Prostate gland (tissue), 2 donors: ENCODE results near the gene PDSS2.

Source experiments
- POLR2A ChIP-seq: fragments of 450-650 bp; IDR thresholded peaks from one replicate; pipeline ENCODE4 v1.6.1; 2016; ENCODE audit warnings: antibody characterized with exemption, mild to moderate bottlenecking
- TF ChIP-seq, protein P1 (sequence below), 4 experiments: fragments of 200-600 bp in 2 of 4; fragments of 450-650 bp in 2 of 4; sonication (generic) in 2 of 4; IDR thresholded peaks; 1 replicate in 3 of 4; 2 replicates in 1 of 4; pipeline ENCODE4 v1.5.1; 2016 to 2019; ENCODE audit warnings: antibody characterized with exemption in 4 of 4, mild to moderate bottlenecking in 2 of 4, moderate library complexity in 2 of 4

DNA sequence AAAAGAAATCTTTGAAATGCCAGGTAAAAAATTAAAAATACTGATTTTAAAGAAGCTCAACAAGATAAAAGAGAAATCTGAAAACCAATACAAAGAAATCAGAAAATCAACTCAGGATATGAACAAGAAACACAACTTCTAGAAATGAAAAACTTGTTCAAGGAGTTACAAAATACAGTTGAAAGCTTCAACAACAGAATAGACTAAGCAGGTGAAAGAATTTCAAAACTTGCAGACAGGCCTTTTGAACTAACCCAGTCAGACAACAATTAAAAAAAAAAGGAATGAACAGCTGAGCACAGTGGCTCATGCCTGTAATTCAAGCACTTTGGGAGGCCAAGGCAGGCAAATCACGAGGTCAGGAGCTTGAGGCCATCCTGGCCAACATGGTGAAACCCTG is 57.8 kb downstream of the PDSS2 start:
- TF ChIP-seq, protein P1, sequence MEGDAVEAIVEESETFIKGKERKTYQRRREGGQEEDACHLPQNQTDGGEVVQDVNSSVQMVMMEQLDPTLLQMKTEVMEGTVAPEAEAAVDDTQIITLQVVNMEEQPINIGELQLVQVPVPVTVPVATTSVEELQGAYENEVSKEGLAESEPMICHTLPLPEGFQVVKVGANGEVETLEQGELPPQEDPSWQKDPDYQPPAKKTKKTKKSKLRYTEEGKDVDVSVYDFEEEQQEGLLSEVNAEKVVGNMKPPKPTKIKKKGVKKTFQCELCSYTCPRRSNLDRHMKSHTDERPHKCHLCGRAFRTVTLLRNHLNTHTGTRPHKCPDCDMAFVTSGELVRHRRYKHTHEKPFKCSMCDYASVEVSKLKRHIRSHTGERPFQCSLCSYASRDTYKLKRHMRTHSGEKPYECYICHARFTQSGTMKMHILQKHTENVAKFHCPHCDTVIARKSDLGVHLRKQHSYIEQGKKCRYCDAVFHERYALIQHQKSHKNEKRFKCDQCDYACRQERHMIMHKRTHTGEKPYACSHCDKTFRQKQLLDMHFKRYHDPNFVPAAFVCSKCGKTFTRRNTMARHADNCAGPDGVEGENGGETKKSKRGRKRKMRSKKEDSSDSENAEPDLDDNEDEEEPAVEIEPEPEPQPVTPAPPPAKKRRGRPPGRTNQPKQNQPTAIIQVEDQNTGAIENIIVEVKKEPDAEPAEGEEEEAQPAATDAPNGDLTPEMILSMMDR (IDR thresholded peaks at IDR 0.05), result no peak
- TF ChIP-seq POLR2A, result no peak
